ENCODE data around the gene NANOS2. TPM values are rescaled to one million over a fixed set of nuclear protein-coding genes. Genes with fewer than 3 reads are reported as not detected.

Gene NANOS2
- total RNA-seq, 1 donor from 2014 or later: not detected

- Histone ChIP-seq H2AFZ (replicated peaks) (no peak overlapping the region), H3K79me2 (ENCODE audit: low read depth) (peaks cover 21% of the 10 kb centered on the region), H3K9ac (no peak overlapping the region), H4K20me1 (ENCODE audit: low read depth) (peaks cover 27% of the 10 kb centered on the region), H3K9me3 (ENCODE audit: low read depth) (no peaks in the 10 kb centered on the region), H3K4me3 (no peak overlapping the region), H3K27me3 (no peaks in the 10 kb centered on the region), H3K36me3 (no peaks in the 10 kb centered on the region), H3K4me1 (peaks cover 21% of the 10 kb centered on the region), H3K4me2 (no peak overlapping the region), H3K27ac (no peak overlapping the region), H3F3A (ENCODE audit: low read depth) (peaks cover 47% of the 10 kb centered on the region)
- H3K36me3 Mint-ChIP-seq: peaks cover 4% of the 10 kb centered on the region
- TF ChIP-seq CTCF (IDR thresholded peaks at IDR 0.05) (peak; percentile 2), EZH2phosphoT487 (IDR thresholded peaks at IDR 0.05) (no peak), EZH2 (IDR thresholded peaks at IDR 0.05) (no peak)
- H3K9me3 Mint-ChIP-seq: no peaks in the 10 kb centered on the region
- peak overlapping the region; percentile 84 for H3K4me3 Mint-ChIP-seq
- no peak for DNase-seq (ENCODE audit: low spot score)
- H3K27ac Mint-ChIP-seq: no peak overlapping the region
- H3K4me1 Mint-ChIP-seq: peaks cover 34% of the 10 kb centered on the region
- H3K27me3 Mint-ChIP-seq (ENCODE audit: insufficient read depth, low read depth): peaks cover 15% of the 10 kb centered on the region
These were observed 31.0 kb downstream of the NANOS2 start for GRCh38 chr19:45883586-45883880.

- DNase-seq (ENCODE audit: low spot score): peak; percentile 92
- no peaks in the 10 kb centered on the region for H3K9me3 Mint-ChIP-seq
- no peaks in the 10 kb centered on the region for H3K36me3 ChIP-seq
- peaks cover 35% of the 10 kb centered on the region for H3K4me1 Mint-ChIP-seq
- H3K4me2 ChIP-seq: peak overlapping the region; percentile 89
- peak overlapping the region; percentile 54 for H3K4me3 ChIP-seq
- H2AFZ ChIP-seq (replicated peaks): no peak overlapping the region
- H3K4me3 Mint-ChIP-seq: peak overlapping the region; percentile 84
- H3K9me3 ChIP-seq (ENCODE audit: low read depth): no peaks in the 10 kb centered on the region
- TF ChIP-seq EZH2phosphoT487 (IDR thresholded peaks at IDR 0.05) (no peak), EZH2 (IDR thresholded peaks at IDR 0.05) (peak; percentile 29), CTCF (IDR thresholded peaks at IDR 0.05) (peak; percentile 97)
- H3K27me3 Mint-ChIP-seq (ENCODE audit: insufficient read depth, low read depth): peaks cover 15% of the 10 kb centered on the region
- peaks cover 47% of the 10 kb centered on the region for H3F3A ChIP-seq (ENCODE audit: low read depth)
- H3K27ac ChIP-seq: no peak overlapping the region
- peaks cover 21% of the 10 kb centered on the region for H3K4me1 ChIP-seq
- H4K20me1 ChIP-seq (ENCODE audit: low read depth): peaks cover 27% of the 10 kb centered on the region
- no peaks in the 10 kb centered on the region for H3K27me3 ChIP-seq
- no peak overlapping the region for H3K9ac ChIP-seq
- H3K27ac Mint-ChIP-seq: no peak overlapping the region
- peaks cover 4% of the 10 kb centered on the region for H3K36me3 Mint-ChIP-seq
- H3K79me2 ChIP-seq (ENCODE audit: low read depth): peaks cover 21% of the 10 kb centered on the region
These were observed 31.7 kb downstream of the NANOS2 start for GRCh38 chr19:45882652-45883585.

- peaks cover 13% of the 10 kb centered on the region for H3K27me3 Mint-ChIP-seq (ENCODE audit: insufficient read depth, low read depth)
- no peaks in the 10 kb centered on the region for H3K9me3 Mint-ChIP-seq
- H3K27ac Mint-ChIP-seq: no peak overlapping the region
These were observed 32.6 kb downstream of the NANOS2 start for GRCh38 chr19:45881909-45882528.

More at GRCh38 chr19:45881909-45882528, 32.6 kb downstream of the NANOS2 start:
- Mint-ChIP-seq H3K4me3 (no peak overlapping the region), H3K36me3 (peaks cover 4% of the 10 kb centered on the region), H3K4me1 (peaks cover 41% of the 10 kb centered on the region)
- TF ChIP-seq CTCF (IDR thresholded peaks at IDR 0.05) (no peak), EZH2phosphoT487 (IDR thresholded peaks at IDR 0.05) (no peak), EZH2 (IDR thresholded peaks at IDR 0.05) (no peak)
- no peak overlapping the region for H3K9ac ChIP-seq
- DNase-seq (ENCODE audit: low spot score): no peak
- peaks cover 27% of the 10 kb centered on the region for H4K20me1 ChIP-seq (ENCODE audit: low read depth)
- H3K4me3 ChIP-seq: peak overlapping the region; percentile 54
- peaks cover 21% of the 10 kb centered on the region for H3K79me2 ChIP-seq (ENCODE audit: low read depth)
- H3K27me3 ChIP-seq: no peaks in the 10 kb centered on the region
- H3K9me3 ChIP-seq (ENCODE audit: low read depth): no peaks in the 10 kb centered on the region
- no peaks in the 10 kb centered on the region for H3K36me3 ChIP-seq
- peaks cover 38% of the 10 kb centered on the region for H3F3A ChIP-seq (ENCODE audit: low read depth)
- H2AFZ ChIP-seq (replicated peaks): no peak overlapping the region
- peaks cover 22% of the 10 kb centered on the region for H3K4me1 ChIP-seq
- peak overlapping the region; percentile 89 for H3K4me2 ChIP-seq
- H3K27ac ChIP-seq: no peak overlapping the region
